Stimulated activated CD8-positive, alpha-beta memory T cell treated with anti-CD3 and anti-CD28 coated beads, Interleukin-2, amount 100 ng/mL, for 1 hour (primary cell): Measurements from ENCODE around the gene TCERG1L.
"Not testable (repeated sequence)": the region's sequence is repeated elsewhere in the genome, so short reads cannot be mapped to it uniquely, and the experiment has no call there.

Experiments
- DNase-seq, 2 donors: peaks; one replicate each; pipeline ENCODE4 v3.0.0-alpha.2; 2020; ENCODE audit warnings: low read depth in 2 of 2

The TCERG1L gene

GRCh38 chr10:131187926-131188325 lies 123.6 kb downstream of the TCERG1L start:
- no peak for DNase-seq

- DNase-seq: no peak
Measured at GRCh38 chr10:131187274-131187673, 124.2 kb downstream of the TCERG1L start.

GRCh38 chr10:131186547-131187253 lies 124.8 kb downstream of the TCERG1L start:
- DNase-seq: no peak

- no peak for DNase-seq
Measured at GRCh38 chr10:131184503-131184902, 127.0 kb downstream of the TCERG1L start.

- no peak for DNase-seq
Measured at GRCh38 chr10:131183546-131184045, 127.9 kb downstream of the TCERG1L start.

- DNase-seq: no peak
Measured at GRCh38 chr10:131181456-131181855, 130.1 kb downstream of the TCERG1L start.

GRCh38 chr10:131180740-131181415 lies 130.6 kb downstream of the TCERG1L start:
- DNase-seq: no peak

- DNase-seq: no peak
Measured at GRCh38 chr10:131180086-131180485, 131.4 kb downstream of the TCERG1L start.

- no peak for DNase-seq
Measured at GRCh38 chr10:131179361-131179760, 132.2 kb downstream of the TCERG1L start.

- no peak for DNase-seq
Measured at GRCh38 chr10:131178521-131179331, 132.8 kb downstream of the TCERG1L start.

GRCh38 chr10:131177431-131178327 lies 133.8 kb downstream of the TCERG1L start:
- DNase-seq: no peak

- no peak for DNase-seq
Measured at GRCh38 chr10:131176907-131177306, 134.6 kb downstream of the TCERG1L start.

- DNase-seq: not testable (repeated sequence)
Measured at GRCh38 chr10:131176324-131176723, 135.2 kb downstream of the TCERG1L start.

- DNase-seq: no peak
Measured at GRCh38 chr10:131175891-131176290, 135.6 kb downstream of the TCERG1L start.

GRCh38 chr10:131174651-131175540 lies 136.6 kb downstream of the TCERG1L start:
- DNase-seq: no peak

GRCh38 chr10:131174211-131174565 lies 137.3 kb downstream of the TCERG1L start:
- no peak for DNase-seq

GRCh38 chr10:131173484-131174210 lies 137.9 kb downstream of the TCERG1L start:
- no peak for DNase-seq

GRCh38 chr10:131172433-131172832 lies 139.1 kb downstream of the TCERG1L start:
- DNase-seq: no peak

- no peak for DNase-seq
Measured at GRCh38 chr10:131169146-131169545, 142.4 kb downstream of the TCERG1L start.
